ENCODE results near the gene ATP23.
A peak's percentile ranks its signal among the peaks of the same experiment; 100 is the strongest.

ATP23 gene

GRCh38 chr12:57909611-57910010 lies 31.8 kb upstream of the ATP23 start:
- Histone ChIP-seq H3K4me1 (ENCODE audit: control insufficient read depth, insufficient read depth, low read length, unreplicated experiment) (no peaks in the 10 kb centered on the region), H2AFZ (ENCODE audit: low read length, unreplicated experiment) (no peak overlapping the region), H3K27me3 (ENCODE audit: insufficient read depth, low read length) (peaks cover 5% of the 10 kb centered on the region; the same call in 1 of the 2 replicates), H3K36me3 (ENCODE audit: insufficient read depth, low read length) (no peaks in the 10 kb centered on the region), H3K79me2 (ENCODE audit: control insufficient read depth, insufficient read depth, low read length, unreplicated experiment) (no peaks in the 10 kb centered on the region), H3K4me3 (ENCODE audit: low read depth, low read length) (no peak overlapping the region), H3K27ac (ENCODE audit: low read depth, low read length) (no peak overlapping the region)

GRCh38 chr12:57918147-57918546 lies 23.2 kb upstream of the ATP23 start:
- Histone ChIP-seq H3K4me1 (ENCODE audit: control insufficient read depth, insufficient read depth, low read length, unreplicated experiment) (no peaks in the 10 kb centered on the region), H3K4me3 (ENCODE audit: low read depth, low read length) (no peak overlapping the region), H3K36me3 (ENCODE audit: insufficient read depth, low read length) (no peaks in the 10 kb centered on the region), H3K27me3 (ENCODE audit: insufficient read depth, low read length) (peaks cover 10% of the 10 kb centered on the region; the same call in 1 of the 2 replicates), H2AFZ (ENCODE audit: low read length, unreplicated experiment) (no peak overlapping the region), H3K79me2 (ENCODE audit: control insufficient read depth, insufficient read depth, low read length, unreplicated experiment) (no peaks in the 10 kb centered on the region), H3K27ac (ENCODE audit: low read depth, low read length) (no peak overlapping the region)

GRCh38 chr12:57927086-57927485 lies 14.3 kb upstream of the ATP23 start:
- Histone ChIP-seq H3K4me3 (ENCODE audit: low read depth, low read length) (no peak overlapping the region), H2AFZ (ENCODE audit: low read length, unreplicated experiment) (no peak overlapping the region), H3K36me3 (ENCODE audit: insufficient read depth, low read length) (no peaks in the 10 kb centered on the region), H3K79me2 (ENCODE audit: control insufficient read depth, insufficient read depth, low read length, unreplicated experiment) (no peaks in the 10 kb centered on the region), H3K4me1 (ENCODE audit: control insufficient read depth, insufficient read depth, low read length, unreplicated experiment) (no peaks in the 10 kb centered on the region), H3K27me3 (ENCODE audit: insufficient read depth, low read length) (no peaks in the 10 kb centered on the region), H3K27ac (ENCODE audit: low read depth, low read length) (no peak overlapping the region)

GRCh38 chr12:57929092-57929830 lies 12.1 kb upstream of the ATP23 start:
- no peaks in the 10 kb centered on the region for H3K79me2 ChIP-seq (ENCODE audit: control insufficient read depth, insufficient read depth, low read length, unreplicated experiment)
- no peaks in the 10 kb centered on the region for H3K4me1 ChIP-seq (ENCODE audit: control insufficient read depth, insufficient read depth, low read length, unreplicated experiment)
- H3K27me3 ChIP-seq (ENCODE audit: insufficient read depth, low read length), result no peaks in the 10 kb centered on the region
- H3K27ac ChIP-seq (ENCODE audit: low read depth, low read length), result no peak overlapping the region
- H3K4me3 ChIP-seq (ENCODE audit: low read depth, low read length), result no peak overlapping the region
- H2AFZ ChIP-seq (ENCODE audit: low read length, unreplicated experiment), result no peak overlapping the region
- no peaks in the 10 kb centered on the region for H3K36me3 ChIP-seq (ENCODE audit: insufficient read depth, low read length)

GRCh38 chr12:57934819-57935218 lies 6.5 kb upstream of the ATP23 start:
- Histone ChIP-seq H3K4me1 (ENCODE audit: control insufficient read depth, insufficient read depth, low read length, unreplicated experiment) (peaks cover 9% of the 10 kb centered on the region), H3K36me3 (ENCODE audit: insufficient read depth, low read length) (no peaks in the 10 kb centered on the region), H3K4me3 (ENCODE audit: low read depth, low read length) (peak overlapping the region; percentile 76), H3K79me2 (ENCODE audit: control insufficient read depth, insufficient read depth, low read length, unreplicated experiment) (no peaks in the 10 kb centered on the region), H3K27me3 (ENCODE audit: insufficient read depth, low read length) (no peaks in the 10 kb centered on the region), H2AFZ (ENCODE audit: low read length, unreplicated experiment) (no peak overlapping the region), H3K27ac (ENCODE audit: low read depth, low read length) (no peak overlapping the region)

- Histone ChIP-seq H3K27me3 (ENCODE audit: insufficient read depth, low read length) (no peaks in the 10 kb centered on the region), H3K36me3 (ENCODE audit: insufficient read depth, low read length) (no peaks in the 10 kb centered on the region), H3K79me2 (ENCODE audit: control insufficient read depth, insufficient read depth, low read length, unreplicated experiment) (no peaks in the 10 kb centered on the region), H3K27ac (ENCODE audit: low read depth, low read length) (peak overlapping the region; percentile 51), H2AFZ (ENCODE audit: low read length, unreplicated experiment) (peak overlapping the region; percentile 88), H3K4me1 (ENCODE audit: control insufficient read depth, insufficient read depth, low read length, unreplicated experiment) (peaks cover 9% of the 10 kb centered on the region), H3K4me3 (ENCODE audit: low read depth, low read length) (peak overlapping the region; percentile 76)
Observed at GRCh38 chr12:57935331-57935730, 6.0 kb upstream of the ATP23 start.

- H3K4me3 ChIP-seq (ENCODE audit: low read depth, low read length), result peak overlapping the region; percentile 76
- no peaks in the 10 kb centered on the region for H3K27me3 ChIP-seq (ENCODE audit: insufficient read depth, low read length)
- no peaks in the 10 kb centered on the region for H3K79me2 ChIP-seq (ENCODE audit: control insufficient read depth, insufficient read depth, low read length, unreplicated experiment)
- H3K27ac ChIP-seq (ENCODE audit: low read depth, low read length), result peak overlapping the region; percentile 51
- peak overlapping the region; percentile 88 for H2AFZ ChIP-seq (ENCODE audit: low read length, unreplicated experiment)
- peaks cover 14% of the 10 kb centered on the region for H3K4me1 ChIP-seq (ENCODE audit: control insufficient read depth, insufficient read depth, low read length, unreplicated experiment)
- H3K36me3 ChIP-seq (ENCODE audit: insufficient read depth, low read length), result no peaks in the 10 kb centered on the region
Observed at GRCh38 chr12:57935839-57936512, 5.4 kb upstream of the ATP23 start.

- Histone ChIP-seq H3K27me3 (ENCODE audit: insufficient read depth, low read length) (no peaks in the 10 kb centered on the region), H2AFZ (ENCODE audit: low read length, unreplicated experiment) (peak overlapping the region; percentile 88), H3K36me3 (ENCODE audit: insufficient read depth, low read length) (no peaks in the 10 kb centered on the region), H3K79me2 (ENCODE audit: control insufficient read depth, insufficient read depth, low read length, unreplicated experiment) (no peaks in the 10 kb centered on the region), H3K4me3 (ENCODE audit: low read depth, low read length) (peak overlapping the region; percentile 76), H3K4me1 (ENCODE audit: control insufficient read depth, insufficient read depth, low read length, unreplicated experiment) (peaks cover 14% of the 10 kb centered on the region), H3K27ac (ENCODE audit: low read depth, low read length) (0 out of 2 replicates have a peak overlapping the region, but pooled peaks have one; percentile 51)
Observed at GRCh38 chr12:57936513-57936883, 4.9 kb upstream of the ATP23 start.

- H3K27ac ChIP-seq (ENCODE audit: low read depth, low read length), result no peak overlapping the region
- no peaks in the 10 kb centered on the region for H3K79me2 ChIP-seq (ENCODE audit: control insufficient read depth, insufficient read depth, low read length, unreplicated experiment)
- H3K27me3 ChIP-seq (ENCODE audit: insufficient read depth, low read length), result no peaks in the 10 kb centered on the region
- H3K36me3 ChIP-seq (ENCODE audit: insufficient read depth, low read length), result no peaks in the 10 kb centered on the region
- no peak overlapping the region for H2AFZ ChIP-seq (ENCODE audit: low read length, unreplicated experiment)
- H3K4me3 ChIP-seq (ENCODE audit: low read depth, low read length), result no peak overlapping the region
- H3K4me1 ChIP-seq (ENCODE audit: control insufficient read depth, insufficient read depth, low read length, unreplicated experiment), result peaks cover 14% of the 10 kb centered on the region
Observed at GRCh38 chr12:57939291-57939690, 2.1 kb upstream of the ATP23 start.

- Histone ChIP-seq H3K4me3 (ENCODE audit: low read depth, low read length) (peak overlapping the region; percentile 82), H3K4me1 (ENCODE audit: control insufficient read depth, insufficient read depth, low read length, unreplicated experiment) (peaks cover 6% of the 10 kb centered on the region), H2AFZ (ENCODE audit: low read length, unreplicated experiment) (peak overlapping the region; percentile 100), H3K36me3 (ENCODE audit: insufficient read depth, low read length) (no peaks in the 10 kb centered on the region), H3K79me2 (ENCODE audit: control insufficient read depth, insufficient read depth, low read length, unreplicated experiment) (no peaks in the 10 kb centered on the region), H3K27me3 (ENCODE audit: insufficient read depth, low read length) (no peaks in the 10 kb centered on the region), H3K27ac (ENCODE audit: low read depth, low read length) (no peak overlapping the region)
Observed at GRCh38 chr12:57940052-57940914, 1.1 kb upstream of the ATP23 start.
